Gastroesophageal sphincter (tissue), 4 donors: ENCODE measurements around the gene EBP. TPM values are rescaled to one million over a fixed set of nuclear protein-coding genes. Genes with fewer than 3 reads are reported as not detected.

Experiments
- ATAC-seq: fragments of 150-250 bp; one replicate; pipeline ENCODE4 v1.9.1; 2016; ENCODE audit warnings: mild to moderate bottlenecking, moderate library complexity
- H3K27ac ChIP-seq, 4 donors: fragments of 200-600 bp; sonication (generic) in 3 of 4; 1 replicate in 3 of 4; 2 replicates in 1 of 4; pipeline ENCODE4 v1.5.1; 2016 to 2019
- H3K27me3 ChIP-seq: fragments of 200-600 bp; sonication (generic); one replicate; pipeline ENCODE4 v1.5.1; 2019
- H3K36me3 ChIP-seq, 2 donors: fragments of 200-600 bp; sonication (generic); one replicate each; pipeline ENCODE4 v1.5.1; 2019; ENCODE audit warnings: control low read depth in 1 of 2
- H3K4me1 ChIP-seq, 3 donors: fragments of 200-600 bp; sonication (generic); 1 replicate in 2 of 3; 2 replicates in 1 of 3; pipeline ENCODE4 v1.5.1; 2016 to 2019; ENCODE audit warnings: control low read depth in 2 of 3
- H3K4me3 ChIP-seq, 2 donors: fragments of 200-600 bp; sonication (generic); one replicate each; pipeline ENCODE4 v1.5.1; 2019; ENCODE audit warnings: mild to moderate bottlenecking in 1 of 2, moderate library complexity in 1 of 2
- H3K9me3 ChIP-seq, 3 donors: fragments of 200-600 bp; sonication (generic); one replicate each; pipeline ENCODE4 v1.5.1; 2017 to 2019; ENCODE audit warnings: control low read depth in 2 of 3
- EP300 ChIP-seq: sonication (generic); formaldehyde crosslinking; IDR thresholded peaks from one replicate; pipeline ENCODE4 v1.6.1; 2017; ENCODE audit warnings: antibody characterized with exemption, mild to moderate bottlenecking
- POLR2A ChIP-seq, 2 donors: fragments of 450-650 bp; IDR thresholded peaks; one replicate each; pipeline ENCODE4 v1.6.1; 2017; ENCODE audit warnings: antibody characterized with exemption in 2 of 2, mild to moderate bottlenecking in 2 of 2, moderate library complexity in 1 of 2
- POLR2AphosphoS5 ChIP-seq: sonication (generic); formaldehyde crosslinking; IDR thresholded peaks from one replicate; pipeline ENCODE4 v1.6.1; 2017; ENCODE audit warnings: antibody characterized with exemption
- WGBS, 2 donors: methylation state at CpG; one replicate each; pipeline ENCODE4 v1.1.5; 2018; ENCODE audit warnings: low coverage in 1 of 2; 5-methylcytosine and 5-hydroxymethylcytosine counted together
- total RNA-seq, 4 donors: library from RNA; depleted of rRNA; stranded (reverse); fragments of >200 nt; gene quantifications; one replicate each; pipeline ENCODE4 v1.1.0, GENCODE V29; 2016
- TF ChIP-seq, protein P1 (sequence below), 4 experiments: fragments of 200-600 bp in 2 of 4; fragments of 450-650 bp in 2 of 4; sonication (generic) in 1 of 4; IDR thresholded peaks; one replicate each; pipeline ENCODE4 v1.5.1; 2017 to 2019; ENCODE audit warnings: antibody characterized with exemption in 4 of 4, mild to moderate bottlenecking in 2 of 4, moderate library complexity in 2 of 4

EBP gene
- total RNA-seq, 4 donors from 2014 or later, result 12.9 to 17.7 (median 14.5) TPM

DNA sequence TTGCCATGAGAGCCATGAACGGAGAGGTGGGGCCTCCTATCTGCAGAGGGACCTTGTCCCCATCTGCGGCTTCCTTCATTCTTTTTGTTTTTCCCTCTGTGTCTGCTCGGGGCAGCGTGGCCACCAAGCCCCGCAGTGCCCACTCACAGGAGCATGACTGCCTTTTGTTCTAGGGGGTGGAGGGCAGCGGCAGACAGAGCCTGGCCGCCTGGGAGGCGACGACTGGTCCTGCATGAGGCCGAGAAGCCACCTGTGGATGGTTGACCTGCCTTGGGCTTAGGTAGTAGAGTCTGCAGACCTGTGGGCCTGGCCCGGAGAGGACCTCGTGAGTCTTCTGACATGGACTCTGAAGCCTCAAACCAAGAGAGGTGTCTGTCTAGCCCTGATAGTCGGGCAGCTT, 54.0 kb downstream of the EBP start:
- no peak for ATAC-seq
- Histone ChIP-seq H3K27me3 (no peaks in the 10 kb centered on the region), H3K9me3 (no peaks in the 10 kb centered on the region), H3K36me3 (peaks cover 3 to 47% of the 10 kb centered on the region in 2 donors), H3K27ac (peak overlapping the region; percentile 94 to 98 (median 97)), H3K4me1 (peaks cover 6 to 16% (median 13%) of the 10 kb centered on the region in 3 donors), H3K4me3 (peak overlapping the region in 1 of 2 donors; percentile 75)
- WGBS, 2 donors, result 93% methylated on average over 2 of the region's 13 CpGs; no CpG with 5 or more reads in 1 of the 2 donors
- TF ChIP-seq POLR2A (IDR thresholded peaks at IDR 0.05) (no peak), EP300 (no peak), POLR2AphosphoS5 (no peak)
- TF ChIP-seq, protein P1, sequence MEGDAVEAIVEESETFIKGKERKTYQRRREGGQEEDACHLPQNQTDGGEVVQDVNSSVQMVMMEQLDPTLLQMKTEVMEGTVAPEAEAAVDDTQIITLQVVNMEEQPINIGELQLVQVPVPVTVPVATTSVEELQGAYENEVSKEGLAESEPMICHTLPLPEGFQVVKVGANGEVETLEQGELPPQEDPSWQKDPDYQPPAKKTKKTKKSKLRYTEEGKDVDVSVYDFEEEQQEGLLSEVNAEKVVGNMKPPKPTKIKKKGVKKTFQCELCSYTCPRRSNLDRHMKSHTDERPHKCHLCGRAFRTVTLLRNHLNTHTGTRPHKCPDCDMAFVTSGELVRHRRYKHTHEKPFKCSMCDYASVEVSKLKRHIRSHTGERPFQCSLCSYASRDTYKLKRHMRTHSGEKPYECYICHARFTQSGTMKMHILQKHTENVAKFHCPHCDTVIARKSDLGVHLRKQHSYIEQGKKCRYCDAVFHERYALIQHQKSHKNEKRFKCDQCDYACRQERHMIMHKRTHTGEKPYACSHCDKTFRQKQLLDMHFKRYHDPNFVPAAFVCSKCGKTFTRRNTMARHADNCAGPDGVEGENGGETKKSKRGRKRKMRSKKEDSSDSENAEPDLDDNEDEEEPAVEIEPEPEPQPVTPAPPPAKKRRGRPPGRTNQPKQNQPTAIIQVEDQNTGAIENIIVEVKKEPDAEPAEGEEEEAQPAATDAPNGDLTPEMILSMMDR (IDR thresholded peaks at IDR 0.05), result no peak

DNA sequence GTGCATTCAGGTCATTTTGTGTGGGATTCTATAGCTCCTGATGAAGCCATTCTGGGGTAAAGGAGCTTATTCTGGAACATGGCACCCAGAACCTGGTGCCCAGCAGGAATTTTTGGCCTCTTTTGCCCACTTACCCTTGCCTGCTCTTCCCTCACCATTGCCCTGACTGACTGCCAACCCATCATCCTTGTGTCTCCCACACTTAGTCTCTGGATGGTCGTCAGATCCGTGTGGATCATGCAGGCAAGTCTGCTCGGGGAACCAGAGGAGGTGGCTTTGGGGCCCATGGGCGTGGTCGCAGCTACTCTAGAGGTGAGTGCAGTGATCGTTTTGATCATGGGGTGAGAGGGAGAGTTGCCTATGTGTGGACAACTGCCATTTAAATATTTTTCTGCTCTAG, 54.5 kb downstream of the EBP start:
- Histone ChIP-seq H3K27ac (peak overlapping the region in 3 of 4 donors; percentile 96 to 98 (median 98)), H3K4me1 (peaks cover 6 to 16% (median 13%) of the 10 kb centered on the region in 3 donors), H3K27me3 (no peaks in the 10 kb centered on the region), H3K36me3 (peaks cover 3 to 47% of the 10 kb centered on the region in 2 donors), H3K9me3 (no peaks in the 10 kb centered on the region), H3K4me3 (peak overlapping the region in 1 of 2 donors; percentile 75)
- no peak for TF ChIP-seq POLR2A (IDR thresholded peaks at IDR 0.05)
- no peak for TF ChIP-seq EP300
- TF ChIP-seq, protein P1 (IDR thresholded peaks at IDR 0.05), result no peak
- TF ChIP-seq POLR2AphosphoS5, result no peak
- 95% methylated on average over 3 of the region's 6 CpGs; no CpG with 5 or more reads in 1 of the 2 donors for WGBS, 2 donors
- no peak for ATAC-seq

Other genes starting within 250 kb of the EBP start
- gene SSX3, start 165.1 kb upstream of the EBP start, total RNA-seq, result not detected
- gene SSX4, start 138.3 kb upstream of the EBP start, total RNA-seq, result under 1 TPM in 1 of 4 donors, not detected in 3; 0.27 TPM
- under 1 TPM in 1 of 4 donors, not detected in 3; 0.27 TPM for gene SSX4B, start 109.8 kb upstream of the EBP start, total RNA-seq
- gene SLC38A5, start 51.5 kb upstream of the EBP start, total RNA-seq, result 1 to 10 TPM; 4.2 to 7.9 (median 4.7) TPM
- gene FTSJ1, start 45.6 kb upstream of the EBP start, total RNA-seq, result 10 to 100 TPM; 31.1 to 43.0 (median 38.9) TPM
- 10 to 100 TPM in 3 of 4 donors, 1 to 10 TPM in 1; 9.4 to 21.0 (median 13.2) TPM for gene PORCN, start 12.8 kb upstream of the EBP start, total RNA-seq
- 10 to 100 TPM in 3 of 4 donors, 1 to 10 TPM in 1; 8.4 to 16.9 (median 12.7) TPM for gene TBC1D25, start 17.9 kb downstream of the EBP start, total RNA-seq
- gene RBM3, start 52.7 kb downstream of the EBP start, total RNA-seq, result 100 to 1,000 TPM in 3 of 4 donors, 10 to 100 TPM in 1; 83.7 to 233 (median 182) TPM
- gene WDR13, start 75.7 kb downstream of the EBP start, total RNA-seq, result 100 to 1,000 TPM; 108 to 182 (median 139) TPM
- gene WAS, start 162.0 kb downstream of the EBP start, total RNA-seq, result 1 to 10 TPM; 1.6 to 5.4 (median 3.7) TPM
- 10 to 100 TPM in 1 of 4 donors, 1 to 10 TPM in 3; 3.4 to 11.7 (median 5.1) TPM for gene SUV39H1, start 174.9 kb downstream of the EBP start, total RNA-seq
- gene GLOD5, start 239.9 kb downstream of the EBP start, total RNA-seq, result not detected